Panc1 (cell line): ENCODE results near the gene FOXN4. TPM values are rescaled to one million over a fixed set of nuclear protein-coding genes. Genes with fewer than 3 reads are reported as not detected.

Source experiments
- ATAC-seq: fragments of 200-7000 bp; cut with Tn5 transposase; 2 replicates; pipeline ENCODE4 v1.9.1; 2020; ENCODE audit warnings: mild to moderate bottlenecking, moderate library complexity
- BruUV-seq: library from RNA; stranded (reverse); fragments of 400-500 nt; replicated peaks from 2 replicates; lab custom pipeline; 2021; lab: Mats Ljungman, UMichigan
- CTCF ChIA-PET: fragments of 300-600 bp; sonication (Branson Sonifier 250); formaldehyde crosslinking; loops from one replicate; lab custom pipeline; 2022; ENCODE audit warnings: antibody characterized with exemption; lab: Charles Lee
- POLR2A ChIA-PET: fragments of 300-600 bp; sonication (Branson Sonifier 250); formaldehyde crosslinking; loops from one replicate; lab custom pipeline; 2022; ENCODE audit warnings: antibody characterized with exemption; lab: Charles Lee
- DNase-seq: peaks from one replicate; pipeline ENCODE4 v3.0.0-alpha.2; 2010; ENCODE audit warnings: low read depth, low spot score
- H3K27ac ChIP-seq: 2 replicates; pipeline ENCODE4 v1.5.1; 2011; ENCODE audit warnings: mild to moderate bottlenecking, low read length, inconsistent platforms
- H3K27me3 ChIP-seq: fragments of 200-500 bp; sonication (Bioruptor generic); 2 replicates; pipeline ENCODE4 v1.6.0; 2014; ENCODE audit warnings: low read length, inconsistent platforms; ENCODE audit not compliant: control insufficient read depth, insufficient read depth
- H3K36me3 ChIP-seq: fragments of 200-500 bp; sonication (Bioruptor generic); 2 replicates; pipeline ENCODE4 v1.5.1; 2014; ENCODE audit warnings: inconsistent platforms, mild to moderate bottlenecking, low read length, moderate library complexity; ENCODE audit not compliant: control insufficient read depth, insufficient read depth
- H3K4me1 ChIP-seq: 2 replicates; pipeline ENCODE4 v1.5.1; 2011; ENCODE audit warnings: inconsistent platforms, mild to moderate bottlenecking, low read length, moderate library complexity; ENCODE audit not compliant: control insufficient read depth, insufficient read depth
- H3K4me3 ChIP-seq, 2 experiments: 2 replicates each; pipeline ENCODE4 v1.5.1; 2011 to 2012; ENCODE audit warnings: low read depth in 2 of 2, low read length in 2 of 2, mild to moderate bottlenecking in 2 of 2, inconsistent platforms in 1 of 2, moderate library complexity in 1 of 2
- H3K9me3 ChIP-seq: fragments of 200-500 bp; sonication (Bioruptor generic); 2 replicates; pipeline ENCODE4 v1.5.1; 2014; ENCODE audit warnings: low read depth, mild to moderate bottlenecking, inconsistent platforms, low read length, moderate library complexity; ENCODE audit not compliant: control insufficient read depth, insufficient read depth
- CTCF ChIP-seq: fragments of 450-650 bp; IDR thresholded peaks from 2 replicates; pipeline ENCODE4 v1.5.1; 2017; ENCODE audit warnings: mild to moderate bottlenecking
- POLR2AphosphoS5 ChIP-seq: IDR thresholded peaks from 2 replicates; pipeline ENCODE4 v1.6.1; 2012; ENCODE audit warnings: mild to moderate bottlenecking, low read depth, low read length, moderate library complexity
- REST ChIP-seq, 2 experiments: IDR thresholded peaks; 2 replicates each; pipeline ENCODE4 v1.6.1; 2011 to 2012; ENCODE audit warnings: low read depth in 2 of 2, control low read depth in 1 of 2, low read length in 1 of 2, mild to moderate bottlenecking in 1 of 2, moderate library complexity in 1 of 2; ENCODE audit not compliant: insufficient read depth in 1 of 2
- SIN3A ChIP-seq: IDR thresholded peaks from 2 replicates; pipeline ENCODE4 v1.6.1; 2012; ENCODE audit warnings: low read depth, mild to moderate bottlenecking, low read length, moderate library complexity, borderline replicate concordance; ENCODE audit not compliant: insufficient read depth
- TCF7L2 ChIP-seq: IDR thresholded peaks from 2 replicates; pipeline ENCODE4 v1.6.1; 2011; ENCODE audit warnings: mild to moderate bottlenecking, low read depth, low read length, inconsistent platforms
- in situ Hi-C: cut with HindIII; loops from 2 replicates; pipeline ENCODE4 v1.10.0; 2016; ENCODE audit warnings: low sequenced_read_pairs, low pct_unique_long_range_greater_than_20kb
- intact Hi-C: fragments of 100-400 bp; cut with micrococcal nuclease; formaldehyde crosslinking; loops from one replicate; pipeline ENCODE4 v1.10.0; 2022; ENCODE audit not compliant: unreplicated experiment
- total RNA-seq: library from RNA; stranded (reverse); gene quantifications from one replicate; pipeline ENCODE4 v1.2.1, GENCODE V29; 2021; ENCODE audit not compliant: unreplicated experiment

Gene FOXN4
- total RNA-seq, 1 experiment from 2014 or later: 0.08 TPM

GRCh38 chr12:109309381-109310246 lies 530 bp upstream of the FOXN4 start:
- intact Hi-C loops: no loop called here
- in situ Hi-C loops: no loop called here
- no TSS peak for BruUV-seq
- Histone ChIP-seq H3K4me3 (peak overlapping the region; percentile 37 to 43), H3K9me3 (no peaks in the 10 kb centered on the region), H3K36me3 (no peaks in the 10 kb centered on the region), H3K27ac (no peak overlapping the region), H3K4me1 (peaks cover 11% of the 10 kb centered on the region), H3K27me3 (peaks cover 28% of the 10 kb centered on the region)
- ChIA-PET POLR2A (no interaction called here), CTCF (no interaction called here)
- ATAC-seq (peak; percentile 70), DNase-seq (no peak)
- no peak for TF ChIP-seq CTCF
- TF ChIP-seq REST (IDR thresholded peaks at IDR 0.05; ENCODE audit: insufficient read depth in 1 of 2, low read depth in 2 of 2, low read length in 1 of 2): no peak
- TF ChIP-seq TCF7L2: no peak
- no peak for TF ChIP-seq POLR2AphosphoS5
- TF ChIP-seq SIN3A: no peak

- Histone ChIP-seq H3K4me3 (no peak overlapping the region), H3K36me3 (no peaks in the 10 kb centered on the region), H3K4me1 (peaks cover 11% of the 10 kb centered on the region), H3K9me3 (no peaks in the 10 kb centered on the region), H3K27me3 (peaks cover 37% of the 10 kb centered on the region), H3K27ac (no peak overlapping the region)
- ChIA-PET POLR2A (interaction anchor here (0.6 kb wide), 1 partner anchor 464 kb away, joined by 12 read pairs; no protein-coding TSS in a partner anchor), CTCF (no interaction called here)
- no peak for TF ChIP-seq TCF7L2
- TF ChIP-seq CTCF: no peak
- no peak for TF ChIP-seq POLR2AphosphoS5
- no peak for TF ChIP-seq SIN3A
- intact Hi-C loops (no loop called here), in situ Hi-C loops (no loop called here)
- DNase-seq: no peak
- no TSS peak for BruUV-seq
- ATAC-seq: no peak
Observed at GRCh38 chr12:109307051-109307450, 2.0 kb downstream of the FOXN4 start.
